H7 (cell line): ENCODE data around the gene IL17A. TPM values are rescaled to one million over a fixed set of nuclear protein-coding genes. Genes with fewer than 3 reads are reported as not detected.
"Not testable (repeated sequence)": the region's sequence is repeated elsewhere in the genome, so short reads cannot be mapped to it uniquely, and the experiment has no call there.

Source experiments
- DNase-seq: peaks from one replicate; pipeline ENCODE4 v3.0.0; 2012
- H3K27me3 ChIP-seq: 2 replicates; pipeline ENCODE4 v1.6.0; 2011; ENCODE audit warnings: mild to moderate bottlenecking, low read length; ENCODE audit not compliant: control insufficient read depth, insufficient read depth
- H3K36me3 ChIP-seq: replicated peaks from 2 replicates; pipeline ENCODE4 v1.5.1; 2011; ENCODE audit warnings: low read length; ENCODE audit not compliant: control insufficient read depth, insufficient read depth
- H3K4me3 ChIP-seq: 2 replicates; pipeline ENCODE4 v1.5.1; 2011; ENCODE audit warnings: low read depth, mild to moderate bottlenecking, control low read depth, low read length, moderate library complexity; ENCODE audit not compliant: insufficient read depth
- total RNA-seq: library from RNA; depleted of rRNA; stranded (reverse); fragments of >200 nt; shearing (Covaris generic); gene quantifications from 2 replicates; pipeline ENCODE4 v1.2.3, GENCODE V29; 2014

The IL17A gene
- total RNA-seq, 1 experiment from 2014 or later, result 0.03 TPM

DNA sequence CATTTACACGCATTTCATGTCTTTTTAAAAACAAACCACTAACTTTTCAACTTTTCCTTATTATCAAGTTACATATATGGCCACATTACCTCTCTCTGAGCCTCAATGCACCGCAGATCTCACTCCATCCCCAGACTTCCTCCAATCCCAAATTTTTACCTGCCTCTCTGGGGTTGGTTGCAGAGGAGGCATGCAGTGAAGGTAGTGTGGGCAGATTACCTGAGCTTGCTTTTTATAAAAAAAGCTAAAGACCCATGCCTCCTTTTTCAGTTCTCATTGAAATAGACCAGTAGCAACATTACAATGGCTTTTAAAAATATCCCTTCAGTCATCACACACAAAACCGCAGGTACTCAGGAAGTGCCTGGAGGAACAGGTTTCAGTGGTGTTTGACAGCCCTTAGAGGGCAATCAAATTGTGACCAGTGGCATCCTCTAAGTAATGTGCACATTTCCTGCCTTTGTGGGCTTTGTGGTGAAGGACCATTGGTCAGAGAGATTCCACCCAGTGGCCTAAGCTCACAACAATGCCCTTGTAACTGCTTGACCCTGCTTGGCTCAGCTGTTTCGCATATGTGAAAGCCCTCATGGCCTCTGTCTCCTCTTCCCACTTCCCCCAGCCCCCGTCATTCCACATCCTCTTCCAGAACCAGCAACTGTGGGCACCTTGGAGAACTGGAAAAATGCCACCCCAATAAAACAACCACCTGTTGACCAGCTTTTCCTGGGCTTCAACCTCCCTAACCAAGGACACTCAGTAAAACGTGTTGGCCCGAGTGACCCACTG is 30.2 kb upstream of the IL17A start:
- DNase-seq, result no peak
- H3K4me3 ChIP-seq, result no peak overlapping the region
- H3K27me3 ChIP-seq, result no peaks in the 10 kb centered on the region
- no peaks in the 10 kb centered on the region for H3K36me3 ChIP-seq

DNA sequence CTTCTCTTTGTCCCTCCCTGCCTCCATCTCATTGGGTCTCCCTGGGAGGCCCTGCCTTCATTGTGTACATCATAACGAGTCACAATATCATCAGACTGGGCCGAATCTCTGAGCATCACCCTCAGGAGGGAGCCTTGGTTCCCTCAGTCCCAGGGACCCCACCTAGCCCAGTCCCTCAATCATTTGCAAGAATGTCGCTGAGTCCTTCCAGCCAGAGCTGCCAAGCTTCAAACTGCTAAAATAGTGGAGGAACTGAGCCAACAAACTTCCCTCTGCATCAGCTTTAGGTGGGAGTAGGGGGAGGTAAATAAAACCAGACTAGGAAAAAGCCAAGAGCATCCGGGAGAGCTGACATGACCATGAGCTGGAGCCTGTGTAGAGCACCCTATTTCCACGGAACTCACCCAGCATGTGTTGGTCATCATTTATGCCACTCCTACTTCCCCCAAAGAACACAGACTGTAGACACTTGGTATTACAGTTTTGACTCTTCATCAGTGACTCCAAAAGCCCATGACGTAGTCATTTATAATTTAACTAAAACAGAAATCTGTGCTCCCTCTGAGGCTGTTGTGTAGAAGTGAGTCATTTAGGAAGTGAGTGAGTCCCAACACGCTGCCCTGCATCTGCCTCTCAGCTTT is 28.8 kb upstream of the IL17A start:
- no peaks in the 10 kb centered on the region for H3K27me3 ChIP-seq
- no peaks in the 10 kb centered on the region for H3K36me3 ChIP-seq

DNA sequence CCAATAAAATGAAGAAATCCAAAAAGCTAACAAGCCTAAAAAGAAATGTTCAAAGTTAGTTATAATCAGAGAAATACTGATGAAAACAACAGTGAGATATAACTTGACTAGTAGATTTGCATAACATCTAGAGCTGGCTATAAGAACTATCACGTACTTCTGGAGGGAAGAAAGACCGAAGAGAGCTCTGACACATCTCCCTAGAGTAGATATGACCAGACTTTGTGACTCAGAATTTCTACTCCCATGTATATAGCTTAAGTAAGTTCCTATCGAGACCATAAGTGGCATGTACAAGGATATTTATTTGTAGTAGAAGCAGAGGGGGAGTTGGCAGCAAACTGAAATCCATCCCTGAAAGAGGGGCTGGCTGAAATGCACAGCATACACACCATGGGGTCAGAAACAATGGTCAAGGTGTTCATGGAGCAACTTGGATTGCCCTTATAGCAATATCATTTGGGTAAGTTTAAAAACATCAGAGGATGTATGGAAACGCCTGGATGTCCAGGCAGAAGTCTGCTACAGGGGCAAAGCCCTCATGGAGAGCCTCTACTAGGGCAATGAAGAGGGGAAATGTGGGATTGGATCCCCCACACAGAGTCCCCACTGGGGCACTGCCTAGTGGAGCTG is 25.6 kb upstream of the IL17A start:
- H3K36me3 ChIP-seq, result no peaks in the 10 kb centered on the region
- no peaks in the 10 kb centered on the region for H3K27me3 ChIP-seq
- no peak for DNase-seq
- no peak overlapping the region for H3K4me3 ChIP-seq

More for the DNA sequence above, 28.8 kb upstream of the IL17A start:
- no peak overlapping the region for H3K4me3 ChIP-seq
- DNase-seq, result no peak

DNA sequence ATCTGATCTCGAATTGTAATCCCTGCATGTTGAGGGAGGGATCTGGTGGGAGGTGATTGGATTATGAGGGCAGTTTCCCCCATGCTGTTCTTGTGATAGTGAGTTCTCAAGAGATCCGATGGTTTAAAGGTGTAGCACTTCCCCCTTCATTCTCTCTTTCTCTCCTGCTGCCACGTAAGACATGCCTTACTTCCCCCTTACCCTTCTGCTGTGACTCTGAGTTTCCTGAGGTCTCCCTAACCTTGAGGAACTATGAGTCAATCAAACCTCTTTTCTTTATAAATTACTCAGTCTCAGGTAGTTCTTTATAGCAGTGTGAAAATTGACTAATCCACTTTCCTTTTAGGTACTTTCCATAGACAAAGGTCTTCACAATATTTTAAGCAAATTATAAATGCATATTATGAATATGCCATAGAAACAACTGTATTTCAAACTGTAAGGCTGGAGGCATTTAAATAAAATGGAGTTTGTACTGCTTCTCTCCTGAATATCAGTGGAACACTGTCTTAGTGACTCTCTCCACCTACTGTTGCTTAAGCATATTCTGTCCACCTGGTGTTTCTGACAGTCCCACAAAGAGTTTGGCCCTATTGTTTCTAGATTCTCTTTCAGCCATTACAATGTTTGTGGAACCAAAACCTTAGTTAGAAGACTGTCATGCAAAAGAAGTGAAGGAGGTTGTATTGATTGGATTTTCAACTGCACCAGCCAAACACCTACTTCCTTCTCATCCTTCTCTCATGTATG is 24.3 kb upstream of the IL17A start:
- Histone ChIP-seq H3K27me3 (no peaks in the 10 kb centered on the region), H3K36me3 (no peaks in the 10 kb centered on the region), H3K4me3 (no peak overlapping the region)
- DNase-seq, result no peak

DNA sequence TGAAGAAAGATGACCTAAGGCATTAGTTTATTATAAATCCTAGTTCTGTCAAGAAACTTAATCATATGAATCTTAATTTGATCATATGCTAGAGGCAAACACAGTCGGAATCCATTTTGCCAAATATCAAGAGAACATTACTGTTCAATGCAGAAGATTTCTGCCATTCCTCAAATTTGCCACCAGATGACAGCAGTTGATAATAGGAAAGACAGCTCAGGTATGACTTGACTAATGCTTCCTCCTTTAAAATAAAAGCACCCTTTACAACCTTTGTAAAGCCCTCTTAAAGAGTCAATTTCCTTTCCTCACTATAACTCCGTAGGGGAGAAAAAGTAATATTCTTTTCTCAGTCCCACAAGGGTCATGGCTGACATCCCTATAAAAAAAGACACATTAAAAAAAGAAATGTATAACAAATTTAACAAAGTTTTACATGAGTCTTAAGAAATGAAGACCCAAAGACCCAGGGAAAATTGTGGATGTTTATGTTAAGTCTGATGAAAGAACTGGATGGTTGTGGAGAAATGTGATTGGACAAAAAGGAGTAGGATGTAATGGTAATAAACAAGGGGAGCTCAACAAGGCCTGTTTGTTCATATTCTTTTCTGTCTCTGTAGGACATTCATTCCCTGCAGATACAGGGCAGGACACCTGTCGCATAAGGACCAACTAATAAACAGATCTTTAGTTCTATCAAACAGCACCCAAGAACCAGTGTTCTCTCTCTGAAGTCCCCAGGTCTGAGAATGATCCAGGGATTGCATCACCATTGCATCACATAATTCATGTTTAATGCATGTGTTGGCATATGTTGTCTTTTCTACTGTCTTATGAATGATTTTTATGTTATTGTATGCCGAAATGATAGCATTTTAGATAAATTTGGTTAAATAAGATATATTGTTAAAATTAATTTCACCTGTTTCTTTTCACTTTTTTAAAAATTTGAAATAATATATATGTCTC is 23.0 kb upstream of the IL17A start:
- Histone ChIP-seq H3K4me3 (no peak overlapping the region), H3K36me3 (no peaks in the 10 kb centered on the region), H3K27me3 (no peaks in the 10 kb centered on the region)
- peak; percentile 17 for DNase-seq

DNA sequence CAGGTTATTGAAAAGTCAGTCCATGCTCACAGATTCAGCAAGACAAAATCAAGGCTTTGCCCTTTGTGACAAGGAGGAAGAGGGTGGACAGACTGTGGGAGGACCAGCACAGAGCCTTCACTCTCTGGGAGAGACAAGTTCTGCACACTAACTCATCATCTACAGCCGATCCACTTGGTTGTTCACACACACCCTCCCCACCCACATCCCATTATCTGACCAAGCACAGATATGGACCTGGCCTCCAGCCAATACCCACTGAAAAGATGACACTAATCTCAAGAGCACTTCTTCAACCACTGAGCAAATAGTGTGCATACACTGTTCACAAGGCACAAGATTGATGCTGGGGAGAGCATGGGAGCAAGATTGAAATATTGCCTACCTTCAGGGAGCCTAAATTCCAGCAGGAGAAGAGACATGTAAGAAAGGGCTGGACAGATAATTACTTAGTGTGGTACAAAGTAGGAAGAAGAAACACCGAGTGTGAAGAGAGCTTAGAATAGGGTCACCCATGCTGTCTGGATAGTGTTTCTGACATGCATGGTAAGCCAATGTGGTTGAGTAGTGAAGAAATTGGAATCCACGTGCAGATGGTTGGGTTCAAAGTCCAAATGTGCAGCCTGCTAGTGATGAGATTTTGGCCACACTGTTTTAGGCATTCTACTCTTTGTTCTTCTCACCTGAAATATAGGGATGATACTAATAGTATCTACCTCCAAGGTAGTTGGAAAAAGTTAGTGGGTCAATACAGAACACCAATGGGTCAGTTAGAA is 21.7 kb upstream of the IL17A start:
- H3K27me3 ChIP-seq, result no peaks in the 10 kb centered on the region
- H3K4me3 ChIP-seq, result no peak overlapping the region
- no peak for DNase-seq
- no peaks in the 10 kb centered on the region for H3K36me3 ChIP-seq

DNA sequence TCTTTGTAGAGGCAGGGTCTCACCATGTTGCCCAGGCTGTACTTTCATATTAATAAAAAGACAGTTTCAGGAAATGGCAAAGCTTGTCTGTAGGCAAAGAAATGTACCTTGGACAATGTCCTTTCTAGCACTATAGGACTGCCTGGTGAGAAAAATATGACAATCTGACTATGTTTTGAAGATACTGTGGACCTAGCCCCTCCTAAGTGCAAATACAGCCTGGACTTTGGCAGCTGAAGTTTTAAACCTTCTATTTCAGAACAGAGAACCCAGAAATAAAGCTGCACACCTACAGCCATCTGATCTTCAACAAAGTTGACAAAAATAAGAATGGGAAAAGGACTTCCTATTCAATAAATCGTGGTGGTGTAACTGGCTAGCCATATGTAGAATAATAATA is 18.9 kb upstream of the IL17A start:
- H3K36me3 ChIP-seq, result no peaks in the 10 kb centered on the region
- H3K4me3 ChIP-seq, result no peak overlapping the region
- no peaks in the 10 kb centered on the region for H3K27me3 ChIP-seq
- DNase-seq, result no peak

DNA sequence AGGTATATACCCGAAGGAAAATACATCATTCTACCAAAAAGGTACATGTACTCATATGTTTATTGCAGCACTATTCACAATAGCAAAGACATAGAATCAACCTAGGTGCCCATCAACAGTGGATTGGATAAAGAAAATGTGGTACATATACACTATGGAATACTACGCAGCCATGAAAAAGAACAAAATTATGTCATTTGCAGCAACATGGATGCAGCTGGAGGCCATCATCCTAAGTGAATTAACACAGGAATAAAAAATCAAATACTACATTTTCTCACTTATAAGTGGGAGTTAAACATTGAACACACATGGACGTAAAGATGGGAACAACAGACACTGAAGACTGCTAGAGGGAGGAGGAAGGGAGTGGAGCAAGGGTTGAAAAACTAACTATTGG is 17.8 kb upstream of the IL17A start:
- not testable (repeated sequence) for H3K4me3 ChIP-seq, H3K27me3 ChIP-seq, DNase-seq, H3K36me3 ChIP-seq

DNA sequence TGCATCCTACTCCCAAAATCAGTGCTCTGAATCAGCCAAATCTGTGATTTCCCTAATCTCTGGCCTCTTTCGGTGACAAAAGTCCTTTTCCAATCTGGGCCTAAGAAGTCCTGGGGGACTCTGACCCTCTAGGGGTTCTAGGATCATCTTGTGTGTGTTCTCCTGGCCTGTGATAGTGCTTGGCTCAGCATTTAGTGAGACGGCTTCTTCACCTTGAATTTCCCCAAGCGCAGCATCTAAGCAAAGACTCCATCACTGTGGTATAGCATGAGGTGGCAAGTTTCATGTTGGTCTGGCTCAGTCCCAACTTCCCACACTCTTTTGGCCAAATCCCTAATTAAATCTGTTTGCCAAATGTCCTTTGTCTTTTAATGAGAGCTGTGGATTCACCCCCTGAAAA is 12.1 kb upstream of the IL17A start:
- no peaks in the 10 kb centered on the region for H3K36me3 ChIP-seq
- no peak overlapping the region for H3K4me3 ChIP-seq
- DNase-seq, result no peak
- no peaks in the 10 kb centered on the region for H3K27me3 ChIP-seq

DNA sequence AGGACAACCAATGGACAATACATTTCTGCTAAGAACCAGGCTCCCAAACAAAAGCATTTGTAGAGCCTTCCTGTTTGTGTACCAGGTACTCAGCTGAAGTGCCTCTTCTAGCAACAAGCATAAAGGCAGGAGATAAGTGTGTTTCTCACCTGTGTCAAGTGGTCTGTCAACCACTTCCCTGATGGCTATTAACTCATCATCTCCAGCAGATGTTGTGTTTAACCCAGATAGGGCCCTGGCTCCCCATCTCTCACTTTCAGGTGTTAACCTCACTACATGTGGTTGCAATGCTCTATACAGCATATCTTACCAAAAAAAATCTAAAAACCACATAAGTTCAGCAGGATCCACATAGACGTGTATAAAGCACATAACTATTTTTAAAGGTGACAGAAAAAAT is 9.6 kb upstream of the IL17A start:
- no peak for DNase-seq
- Histone ChIP-seq H3K4me3 (no peak overlapping the region), H3K36me3 (no peaks in the 10 kb centered on the region), H3K27me3 (no peaks in the 10 kb centered on the region)

DNA sequence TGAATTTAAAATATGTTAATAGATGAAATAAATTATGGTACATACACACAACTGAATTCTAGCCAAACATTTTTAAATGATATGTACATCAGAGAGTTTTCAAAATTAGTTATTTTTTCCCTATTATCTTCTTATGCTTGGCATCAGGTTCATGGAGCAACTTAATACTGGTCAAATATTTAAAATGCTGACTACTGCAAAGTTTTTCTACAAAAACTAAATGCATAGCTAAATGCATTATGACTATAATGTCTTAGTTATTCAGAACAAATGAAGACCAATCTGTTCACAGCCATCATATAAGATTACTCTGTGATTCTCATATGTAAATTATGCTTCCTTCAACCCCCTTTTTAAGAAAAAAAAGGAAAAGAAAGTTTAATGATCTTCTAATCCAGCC is 8.2 kb upstream of the IL17A start:
- H3K4me3 ChIP-seq, result no peak overlapping the region
- H3K36me3 ChIP-seq, result no peaks in the 10 kb centered on the region
- DNase-seq, result no peak
- no peaks in the 10 kb centered on the region for H3K27me3 ChIP-seq

DNA sequence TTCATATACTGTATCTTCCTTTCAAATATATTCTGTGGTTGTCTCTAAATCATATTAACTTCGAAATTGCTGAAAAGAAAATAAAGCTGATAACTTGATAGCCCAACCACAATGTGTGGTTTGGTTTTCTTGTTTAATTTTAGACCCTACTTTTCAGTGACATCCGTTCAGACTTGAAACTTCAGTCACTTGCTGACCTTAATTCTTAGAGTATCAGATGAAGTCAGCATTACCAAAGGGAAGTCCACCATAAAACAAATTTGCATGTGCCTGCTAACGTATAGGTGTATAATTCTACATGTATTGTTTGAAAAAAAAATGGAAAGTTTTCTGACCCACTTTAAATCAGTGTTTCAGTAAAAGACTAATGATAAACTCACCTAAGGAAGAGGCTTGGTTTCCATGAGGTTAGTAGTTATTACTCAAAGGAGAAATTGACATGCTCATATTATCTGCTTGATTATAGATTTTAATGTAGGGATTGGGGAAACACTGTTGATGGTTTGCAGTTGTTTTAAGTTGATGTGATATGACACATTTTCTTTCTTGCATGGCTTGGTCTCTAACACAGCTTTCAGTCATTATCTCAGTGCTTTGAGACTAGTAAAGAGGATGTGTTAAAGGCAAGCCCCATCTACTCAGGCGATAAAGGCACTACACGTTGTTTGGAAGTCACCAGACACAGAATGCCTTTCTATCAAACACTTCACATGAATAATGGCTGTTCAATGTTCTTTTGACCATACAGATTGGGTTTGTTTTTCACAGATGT is 5.2 kb upstream of the IL17A start:
- DNase-seq, result no peak
- H3K36me3 ChIP-seq, result no peaks in the 10 kb centered on the region
- no peaks in the 10 kb centered on the region for H3K27me3 ChIP-seq
- H3K4me3 ChIP-seq, result no peak overlapping the region
